NCI-H1417 (cell line): ENCODE data around the gene DYRK1A.

ENCODE experiments used
- DNase-seq, 3 experiments: peaks; one replicate each; lab custom pipeline; 2025; lab: John Stamatoyannopoulos, UW

Gene DYRK1A

GRCh38 chr21:37365517-37366481 is 774 bp upstream of the DYRK1A start:
- DNase-seq, result peak; percentile 72 to 91 (median 87)

GRCh38 chr21:37367336-37367702 is 746 bp downstream of the DYRK1A start:
- peak in 1 of 3 experiments; percentile 48 for DNase-seq

- DNase-seq, result peak; percentile 20 to 57 (median 54)
Observed at GRCh38 chr21:37367703-37368540, 1.3 kb downstream of the DYRK1A start.

- DNase-seq, result peak in 2 of 3 experiments; percentile 39 to 42
Observed at GRCh38 chr21:37368541-37369279, 2.1 kb downstream of the DYRK1A start.

GRCh38 chr21:37369307-37369854 is 2.8 kb downstream of the DYRK1A start:
- DNase-seq, result peak in 1 of 3 experiments; percentile 24

GRCh38 chr21:37370152-37371040 is 3.8 kb downstream of the DYRK1A start:
- peak in 1 of 3 experiments; percentile 26 for DNase-seq

GRCh38 chr21:37371041-37371397 is 4.4 kb downstream of the DYRK1A start:
- no peak for DNase-seq

- no peak for DNase-seq
Observed at GRCh38 chr21:37372127-37372731, 5.7 kb downstream of the DYRK1A start.

GRCh38 chr21:37372951-37373350 is 6.4 kb downstream of the DYRK1A start:
- DNase-seq, result no peak

GRCh38 chr21:37373539-37373938 is 7.0 kb downstream of the DYRK1A start:
- DNase-seq, result no peak

GRCh38 chr21:37374027-37374426 is 7.5 kb downstream of the DYRK1A start:
- no peak for DNase-seq

GRCh38 chr21:37375866-37376574 is 9.4 kb downstream of the DYRK1A start:
- DNase-seq, result peak in 1 of 3 experiments; percentile 7

GRCh38 chr21:37378700-37379139 is 12.1 kb downstream of the DYRK1A start:
- no peak for DNase-seq

- DNase-seq, result peak in 1 of 3 experiments; percentile 26
Observed at GRCh38 chr21:37380349-37381323, 14.1 kb downstream of the DYRK1A start.

GRCh38 chr21:37381883-37382585 is 15.5 kb downstream of the DYRK1A start:
- no peak for DNase-seq

- DNase-seq, result no peak
Observed at GRCh38 chr21:37383086-37383485, 16.5 kb downstream of the DYRK1A start.

GRCh38 chr21:37383784-37384311 is 17.3 kb downstream of the DYRK1A start:
- DNase-seq, result no peak
